HG03025 (cell line): ENCODE data around the gene ZNF598.

ENCODE experiments used
- ATAC-seq: cut with Tn5 transposase; IDR thresholded peaks from one replicate; pipeline ENCODE4 v1.9.1; 2021; ENCODE audit warnings: mild to moderate bottlenecking, moderate library complexity; ENCODE audit not compliant: unreplicated experiment, low FRiP score

The ZNF598 gene

DNA sequence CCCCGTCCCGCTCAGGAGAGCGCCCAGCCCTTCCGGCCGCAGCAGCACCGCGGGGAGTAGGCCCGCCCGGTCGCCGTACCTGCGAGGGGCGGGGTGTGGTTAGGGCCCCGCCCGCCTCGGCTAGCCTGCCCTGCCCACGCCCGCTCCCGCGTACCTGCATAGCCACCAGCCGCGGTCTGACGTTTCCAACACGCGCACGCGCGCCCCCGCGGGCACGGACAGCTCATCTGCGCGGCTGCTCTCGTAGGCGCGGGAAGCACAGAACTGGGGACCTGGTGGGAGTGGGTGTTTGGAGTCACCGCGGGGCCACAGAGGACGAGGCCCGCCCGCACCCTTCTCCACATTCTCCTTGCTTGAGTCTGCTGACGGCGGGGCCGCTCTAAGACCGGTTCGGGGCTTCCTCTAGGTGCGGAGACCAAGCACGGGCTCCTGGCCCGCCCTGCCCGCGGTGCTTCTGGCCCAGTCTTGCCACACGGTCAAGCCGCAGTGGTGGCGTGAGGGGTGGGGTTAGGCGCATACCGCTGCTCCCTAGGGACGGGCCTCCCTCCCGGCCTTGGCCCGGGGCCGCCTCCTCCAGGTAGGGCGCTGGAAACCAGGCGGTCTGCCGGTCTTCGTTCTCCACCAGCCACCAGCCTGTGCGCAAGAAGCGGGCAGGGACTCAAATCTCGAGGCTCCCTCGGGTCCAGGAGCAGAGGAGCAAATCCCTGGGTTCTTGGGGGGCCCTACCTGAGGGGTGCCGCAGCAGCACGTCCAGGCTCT is 30.2 kb downstream of the ZNF598 start:
- ATAC-seq: no peak

DNA sequence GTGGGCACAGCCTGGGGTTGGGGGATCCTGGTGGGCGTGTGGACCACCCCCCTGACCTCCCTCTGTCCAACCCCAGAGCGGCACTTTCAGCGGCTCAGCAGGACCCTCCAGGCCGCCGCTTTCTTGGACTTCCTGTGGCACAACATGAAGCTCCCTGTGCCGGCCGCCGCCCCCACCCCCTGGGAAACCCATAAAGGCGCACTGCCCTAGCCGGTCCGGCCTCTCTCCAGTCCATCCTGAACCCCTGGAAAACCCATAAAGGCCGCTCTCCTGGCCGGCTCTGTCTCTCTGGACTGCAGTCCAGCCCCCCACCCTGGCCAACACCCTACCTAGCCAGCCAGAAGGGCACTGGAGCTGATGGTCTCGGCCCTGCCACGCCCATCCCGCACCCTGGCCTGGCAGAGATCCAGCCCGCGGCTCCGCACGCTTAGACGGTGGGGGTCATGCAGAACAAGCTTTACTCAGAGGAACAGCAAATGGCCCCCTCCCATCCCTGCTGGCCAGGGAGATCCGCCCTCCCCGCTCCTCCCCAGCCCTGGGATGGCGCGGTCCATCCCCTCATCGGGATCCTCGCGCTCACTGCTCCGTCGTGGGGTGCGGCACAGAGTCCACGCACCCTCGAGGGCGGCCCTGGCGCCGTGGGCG is 31.0 kb downstream of the ZNF598 start:
- no peak for ATAC-seq

DNA sequence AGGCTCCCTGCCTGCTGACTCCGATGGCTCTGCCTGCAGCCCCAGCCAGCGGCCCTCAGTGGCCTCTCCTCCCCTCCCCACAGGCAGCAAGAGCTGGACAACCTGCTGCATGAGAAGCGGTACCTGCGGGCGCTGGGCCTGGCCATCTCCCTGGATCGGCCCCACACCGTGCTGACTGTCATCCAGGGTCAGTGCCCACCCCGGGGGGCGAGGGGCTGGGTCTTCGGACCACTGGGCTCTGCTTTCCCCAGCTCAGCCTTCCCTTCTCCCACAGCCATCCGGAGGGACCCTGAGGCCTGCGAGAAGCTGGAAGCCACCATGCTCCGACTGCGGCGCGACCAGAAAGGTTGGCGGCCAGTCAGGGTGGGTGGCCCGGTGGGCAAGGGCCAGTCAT is 31.7 kb downstream of the ZNF598 start:
- ATAC-seq: no peak

DNA sequence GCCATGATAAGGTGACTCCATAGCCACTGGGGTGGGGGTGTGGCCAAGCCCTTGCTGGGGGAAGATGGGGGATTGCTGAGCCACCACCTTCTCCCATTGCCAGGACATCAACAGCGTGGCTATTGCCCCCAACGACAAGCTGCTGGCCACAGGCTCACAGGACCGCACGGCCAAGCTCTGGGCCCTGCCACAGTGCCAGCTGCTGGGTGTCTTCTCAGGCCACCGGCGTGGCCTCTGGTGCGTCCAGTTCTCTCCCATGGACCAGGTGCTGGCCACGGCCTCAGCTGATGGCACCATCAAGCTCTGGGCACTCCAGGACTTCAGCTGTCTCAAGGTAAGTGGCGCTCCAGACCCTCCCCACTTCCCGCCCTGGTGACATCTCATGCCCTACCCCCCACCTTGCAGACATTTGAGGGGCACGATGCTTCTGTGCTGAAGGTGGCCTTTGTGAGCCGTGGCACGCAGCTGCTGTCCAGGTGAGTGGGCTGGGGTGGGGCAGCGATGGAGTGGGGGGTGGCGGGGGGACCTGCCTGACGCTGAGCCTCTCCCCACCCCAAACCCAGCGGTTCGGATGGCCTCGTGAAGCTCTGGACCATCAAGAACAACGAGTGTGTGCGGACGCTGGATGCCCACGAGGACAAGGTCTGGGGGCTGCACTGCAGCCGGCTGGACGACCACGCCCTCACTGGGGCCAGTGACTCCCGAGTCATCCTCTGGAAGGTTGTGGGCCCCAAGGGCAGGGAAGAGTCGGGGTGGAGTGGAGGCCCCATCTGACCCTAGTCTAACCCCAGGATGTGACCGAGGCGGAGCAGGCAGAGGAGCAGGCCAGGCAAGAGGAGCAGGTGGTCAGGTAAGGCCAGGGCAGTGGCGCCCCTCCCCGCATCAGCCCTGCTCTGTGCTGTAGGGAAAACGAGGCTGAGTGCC is 32.4 kb downstream of the ZNF598 start:
- no peak for ATAC-seq

DNA sequence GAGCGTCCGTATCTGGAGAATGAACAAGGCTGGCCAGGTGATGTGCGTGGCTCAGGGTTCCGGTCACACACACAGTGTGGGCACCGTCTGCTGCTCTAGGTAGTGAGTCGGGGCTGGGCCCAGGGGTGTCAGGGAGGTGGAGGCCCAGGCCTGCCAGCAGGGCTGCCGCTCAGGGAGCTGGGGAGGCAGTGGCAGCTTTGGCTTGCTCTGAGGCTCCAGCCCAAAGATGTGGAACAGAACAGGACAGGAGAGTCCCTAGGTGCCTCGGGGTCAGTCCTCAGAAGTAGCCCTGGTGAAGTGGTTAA is 33.5 kb downstream of the ZNF598 start:
- ATAC-seq: no peak

DNA sequence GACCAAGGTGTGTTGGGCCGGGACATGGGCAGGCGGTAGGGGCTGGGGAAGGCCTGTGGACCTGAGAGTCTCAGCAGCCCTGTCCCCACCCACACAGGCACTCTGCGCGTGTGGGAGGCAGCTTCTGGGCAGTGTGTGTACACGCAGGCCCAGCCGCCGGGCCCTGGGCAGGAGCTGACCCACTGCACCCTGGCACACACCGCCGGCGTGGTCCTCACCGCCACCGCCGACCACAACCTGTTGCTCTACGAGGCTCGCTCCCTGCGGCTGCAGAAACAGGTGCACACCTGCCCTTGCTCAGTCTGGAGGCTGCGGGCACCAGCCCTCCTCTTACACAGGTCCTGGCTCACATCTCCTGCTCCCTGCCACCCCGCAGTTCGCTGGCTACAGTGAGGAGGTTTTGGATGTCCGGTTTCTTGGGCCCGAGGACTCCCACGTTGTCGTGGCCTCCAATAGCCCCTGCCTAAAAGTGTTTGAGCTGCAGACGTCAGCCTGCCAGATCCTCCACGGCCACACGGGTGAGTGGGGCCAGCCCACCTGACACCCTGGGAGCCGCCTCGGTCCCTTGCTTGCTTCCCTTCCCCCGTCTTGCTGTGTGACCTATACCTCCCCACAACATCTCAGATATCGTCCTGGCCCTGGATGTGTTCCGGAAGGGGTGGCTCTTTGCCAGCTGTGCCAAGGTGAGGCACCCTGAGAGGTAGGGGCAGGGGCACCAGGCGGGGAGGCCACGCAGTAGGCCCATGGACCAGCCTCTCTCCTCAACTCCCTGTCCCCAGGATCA is 34.0 kb downstream of the ZNF598 start:
- no peak for ATAC-seq

DNA sequence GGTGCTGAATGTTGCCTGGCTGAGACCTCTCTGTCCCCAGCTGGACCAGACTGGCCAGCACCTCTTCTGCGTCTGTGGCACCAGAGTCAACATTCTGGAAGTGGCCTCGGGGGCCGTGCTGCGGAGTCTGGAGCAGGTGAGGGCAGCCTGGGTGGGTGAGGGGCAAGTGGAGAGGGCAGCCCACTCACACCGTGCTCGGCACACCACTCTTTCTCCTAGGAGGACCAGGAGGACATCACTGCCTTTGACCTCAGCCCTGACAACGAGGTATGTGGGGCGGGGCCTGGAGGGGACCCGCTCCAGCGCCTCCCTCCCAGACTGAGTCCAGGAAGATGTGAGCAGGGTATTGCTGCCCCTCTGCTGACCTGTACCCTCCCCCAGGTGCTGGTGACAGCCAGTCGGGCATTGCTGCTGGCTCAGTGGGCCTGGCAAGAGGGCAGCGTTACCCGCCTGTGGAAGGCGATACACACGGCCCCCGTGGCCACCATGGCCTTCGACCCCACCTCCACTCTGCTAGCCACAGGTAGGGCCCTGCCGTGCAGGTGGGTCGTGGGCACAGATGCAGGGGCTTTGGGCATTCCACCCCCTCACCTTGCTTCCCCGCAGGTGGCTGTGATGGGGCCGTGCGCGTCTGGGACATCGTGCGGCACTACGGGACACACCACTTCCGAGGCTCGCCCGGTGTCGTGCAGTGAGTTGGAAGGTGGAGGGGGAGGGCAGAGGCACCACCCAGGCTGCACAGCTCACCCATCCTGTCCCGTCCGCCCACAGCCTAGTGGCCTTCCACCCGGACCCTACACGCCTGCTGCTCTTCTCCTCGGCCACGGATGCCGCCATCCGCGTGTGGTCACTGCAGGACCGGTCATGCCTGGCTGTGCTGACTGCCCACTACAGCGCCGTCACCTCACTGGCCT is 35.2 kb downstream of the ZNF598 start:
- ATAC-seq: no peak

DNA sequence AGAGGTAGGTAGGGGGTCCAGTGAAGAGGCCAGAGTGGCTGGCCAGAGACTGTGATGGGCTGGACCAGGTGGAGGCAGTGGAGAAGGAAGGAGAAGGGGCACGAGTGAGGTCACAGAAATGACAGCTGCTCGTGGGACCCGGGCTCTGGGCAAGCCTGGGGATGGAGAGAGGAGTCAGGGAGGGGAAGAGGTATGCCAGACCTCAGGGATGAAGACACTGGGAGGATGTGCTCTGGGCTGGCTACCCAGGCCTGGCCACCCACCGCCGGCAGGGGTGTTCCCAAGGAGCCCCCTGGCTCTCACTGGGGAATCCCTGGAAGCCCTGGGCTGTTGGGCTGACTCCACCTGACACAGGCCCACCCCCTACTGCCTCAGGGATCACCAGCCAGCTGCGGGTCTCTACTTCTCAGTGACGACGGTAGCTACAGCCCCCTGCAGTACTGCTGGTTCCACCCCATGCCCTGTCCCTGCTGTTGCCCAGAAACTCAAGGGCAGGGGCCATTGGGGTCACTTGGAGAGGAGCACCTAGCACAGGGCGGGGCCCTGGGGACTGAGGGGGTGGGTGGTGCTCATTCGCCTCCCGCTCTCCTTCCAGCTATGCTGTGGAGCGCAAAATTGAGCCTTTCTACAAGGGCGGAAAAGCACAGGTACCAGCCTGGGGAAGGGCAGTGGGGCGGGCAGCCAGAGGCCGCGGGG is 36.0 kb downstream of the ZNF598 start:
- no peak for ATAC-seq

DNA sequence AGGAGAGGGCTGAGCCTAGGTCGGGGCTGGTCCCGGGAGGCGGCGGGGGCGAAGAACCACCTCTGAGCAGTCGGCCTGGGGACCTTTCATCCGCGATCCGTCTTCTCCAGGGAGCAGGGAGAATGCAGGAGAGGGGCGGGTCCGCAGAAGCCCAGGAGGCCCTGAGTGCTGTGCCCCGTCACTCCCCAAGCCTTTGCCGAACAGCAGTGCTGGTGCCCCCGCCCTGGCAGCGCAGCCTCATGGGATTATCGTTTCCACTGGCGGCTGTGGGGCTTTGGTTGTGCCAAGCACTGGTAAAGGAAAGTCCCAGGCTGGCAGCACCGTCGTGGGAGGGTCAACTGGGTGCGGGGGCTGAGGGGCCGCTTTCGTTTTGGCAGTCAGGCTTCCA is 37.1 kb downstream of the ZNF598 start:
- no peak for ATAC-seq

DNA sequence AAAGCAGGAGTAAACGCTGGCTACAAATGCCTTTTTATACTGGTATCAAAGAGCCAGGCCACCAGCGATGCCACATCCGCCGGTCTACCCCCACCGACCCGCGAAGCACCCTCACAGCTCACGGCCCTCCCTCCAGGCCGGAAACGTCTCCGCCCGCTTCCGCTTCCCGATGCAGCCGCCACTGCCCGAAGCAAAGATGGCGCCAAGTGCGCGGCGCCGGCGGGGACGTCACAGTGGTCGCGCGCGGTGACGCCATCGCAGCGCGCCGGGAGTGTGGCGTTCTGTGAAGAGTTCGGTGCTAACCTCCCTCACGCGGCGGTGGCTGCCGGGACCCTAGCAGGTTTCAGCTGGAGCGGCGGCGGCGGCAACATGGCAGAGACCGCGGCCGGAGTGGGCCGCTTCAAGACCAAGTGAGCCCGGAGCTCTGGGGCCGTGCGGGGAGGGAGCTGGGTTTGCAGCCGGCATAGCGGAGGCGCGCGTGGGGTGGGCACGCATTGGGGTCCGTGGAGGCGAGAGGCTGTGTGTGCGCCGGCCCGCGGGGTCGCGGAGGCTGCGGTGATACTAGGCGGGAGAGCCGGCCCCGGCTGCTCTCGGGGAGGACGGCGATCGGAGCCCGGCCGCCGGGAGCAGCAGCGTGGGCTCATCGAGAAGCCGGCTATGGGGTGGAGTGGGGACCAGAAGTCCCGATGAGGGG is 37.7 kb downstream of the ZNF598 start, which contains the start of gene TBL3:
Gene TBL3 (plus strand): TSS at position 258 of the 694 bp plus-strand sequence. CDS start 112 bp downstream, at position 370.
- peak; percentile 58 for ATAC-seq

DNA sequence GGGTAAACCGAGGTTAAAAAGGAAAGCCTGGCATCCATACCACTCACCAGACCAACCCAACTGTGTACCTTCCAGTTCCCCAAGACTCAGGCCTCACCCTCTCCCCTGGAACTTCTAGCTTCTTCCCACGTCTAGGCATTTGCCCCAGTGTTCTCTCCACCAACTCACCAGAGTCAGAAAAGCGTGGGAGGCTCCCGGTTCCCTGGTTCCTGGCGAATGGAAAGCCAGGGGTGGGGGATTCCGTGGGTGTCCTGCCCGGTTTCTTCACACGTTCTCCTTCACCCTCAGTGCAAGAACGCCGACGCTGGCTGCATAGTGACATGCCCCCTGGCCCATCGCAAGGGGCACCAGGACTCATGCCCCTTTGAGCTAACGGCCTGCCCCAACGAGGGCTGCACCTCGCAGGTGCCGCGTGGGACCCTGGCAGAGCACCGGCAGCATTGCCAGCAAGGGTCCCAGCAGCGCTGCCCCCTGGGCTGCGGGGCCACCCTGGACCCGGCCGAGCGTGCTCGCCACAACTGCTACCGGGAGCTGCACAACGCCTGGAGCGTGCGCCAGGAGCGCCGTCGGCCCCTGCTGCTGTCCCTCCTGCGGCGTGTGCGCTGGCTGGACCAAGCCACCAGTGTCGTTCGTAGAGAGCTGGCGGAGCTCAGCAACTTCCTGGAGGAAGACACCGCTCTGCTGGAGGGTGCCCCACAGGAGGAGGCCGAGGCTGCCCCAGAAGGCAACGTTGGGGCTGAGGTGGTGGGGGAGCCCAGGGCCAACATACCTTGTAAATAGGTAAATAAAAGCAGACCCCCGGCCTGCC is 41.3 kb downstream of the ZNF598 start:
- no peak for ATAC-seq

DNA sequence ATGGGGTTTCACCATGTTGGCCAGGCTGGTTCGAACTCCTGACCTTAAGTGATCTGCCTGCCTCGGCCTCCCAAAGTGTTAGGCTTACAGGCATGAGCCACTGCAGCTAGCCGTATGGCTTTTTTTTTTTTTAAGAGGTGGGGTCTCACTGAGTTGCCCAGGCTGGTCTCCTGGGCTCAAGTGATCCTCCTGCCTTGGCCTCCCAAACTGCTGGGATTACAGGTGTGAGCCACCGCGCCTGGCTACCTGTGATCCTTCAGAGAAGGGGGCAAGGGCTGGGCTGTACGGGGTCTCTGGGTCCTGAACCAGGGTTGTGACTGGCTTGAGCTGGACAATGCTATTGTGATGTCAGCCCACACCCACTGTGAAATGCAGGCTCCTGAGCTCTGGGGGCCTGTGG is 43.2 kb downstream of the ZNF598 start, which contains the start of gene RNF151:
Gene RNF151 (plus strand): TSS at position 397 of the 400 bp plus-strand sequence. CDS start 26 bp downstream, outside the sequence.
- ATAC-seq: no peak

DNA sequence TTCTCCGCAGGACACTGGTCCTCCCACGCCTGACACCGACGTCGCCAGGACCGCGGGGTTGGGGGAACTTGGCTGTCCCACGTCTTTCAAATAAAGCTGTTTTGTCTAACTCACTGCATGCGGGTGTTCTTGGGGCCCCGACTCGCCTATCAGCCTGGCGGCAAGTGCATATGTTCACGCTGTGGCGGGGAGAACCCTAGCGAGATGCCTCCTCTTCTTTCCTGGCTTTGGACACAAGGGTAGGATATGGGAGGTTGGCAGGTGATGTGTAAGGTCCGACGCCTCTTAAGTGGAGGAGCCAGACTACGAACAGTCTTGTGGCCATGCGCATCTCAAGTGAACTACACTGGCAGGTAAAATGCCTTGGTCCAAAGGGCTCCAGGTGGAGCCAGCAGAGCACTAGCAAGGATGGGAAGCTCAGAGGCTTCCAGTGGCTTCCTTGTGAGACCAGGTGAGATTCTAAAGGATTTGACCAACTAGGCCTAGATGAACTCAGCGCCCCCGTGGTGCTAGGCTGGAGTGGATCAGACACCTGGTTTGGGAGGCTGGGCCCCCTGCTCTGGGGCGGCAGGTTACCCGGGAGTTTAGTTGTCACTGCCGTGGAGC is 44.1 kb downstream of the ZNF598 start:
- no peak for ATAC-seq

DNA sequence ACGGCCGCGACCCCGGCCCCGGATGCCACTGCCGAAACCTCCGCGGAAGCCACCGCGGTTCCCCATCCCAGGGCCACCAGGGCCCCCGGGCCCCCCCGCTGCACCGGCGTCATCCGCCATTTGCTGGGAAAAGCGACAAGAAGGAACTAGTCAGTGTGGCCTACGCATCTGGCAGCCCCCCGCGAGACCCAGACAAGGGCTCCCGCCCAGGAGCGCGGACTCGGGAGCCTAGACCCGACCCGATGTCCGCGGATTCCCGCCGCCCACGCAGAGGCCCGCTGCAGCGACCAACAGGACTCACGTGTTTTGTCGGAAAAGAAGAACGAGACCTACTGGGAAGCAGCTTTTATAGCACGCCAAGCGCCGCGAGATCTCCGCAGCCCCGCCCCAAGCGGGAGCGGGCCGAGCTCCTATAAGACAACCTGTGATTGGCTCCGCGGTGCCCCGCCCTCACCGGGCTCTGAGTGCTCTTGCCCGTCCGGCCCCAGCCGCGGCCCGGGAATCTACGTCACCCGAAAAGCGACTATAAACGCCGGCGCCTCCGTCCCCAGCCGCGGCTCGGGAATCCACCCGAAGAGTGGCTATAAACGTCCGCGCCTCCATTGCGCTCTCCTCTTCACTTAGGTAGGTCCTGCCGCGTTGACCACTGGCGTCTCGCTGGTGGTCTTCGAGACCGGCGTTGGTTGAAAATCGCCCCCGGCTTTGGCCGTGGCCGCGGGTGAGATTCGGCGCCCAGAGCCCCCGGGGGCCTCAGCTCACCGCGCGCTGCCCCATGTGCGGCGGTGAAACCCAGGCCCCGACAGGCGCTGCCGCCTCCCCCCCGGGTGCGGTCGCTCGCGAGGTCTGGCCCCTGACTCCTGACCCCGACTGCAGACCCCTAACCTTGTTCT is 44.9 kb downstream of the ZNF598 start, which contains the start of gene RPS2:
Gene RPS2 (minus strand): TSS at position 321 of the 890 bp plus-strand sequence. CDS start 201 bp downstream, at position 120.
- ATAC-seq: peak; percentile 67

DNA sequence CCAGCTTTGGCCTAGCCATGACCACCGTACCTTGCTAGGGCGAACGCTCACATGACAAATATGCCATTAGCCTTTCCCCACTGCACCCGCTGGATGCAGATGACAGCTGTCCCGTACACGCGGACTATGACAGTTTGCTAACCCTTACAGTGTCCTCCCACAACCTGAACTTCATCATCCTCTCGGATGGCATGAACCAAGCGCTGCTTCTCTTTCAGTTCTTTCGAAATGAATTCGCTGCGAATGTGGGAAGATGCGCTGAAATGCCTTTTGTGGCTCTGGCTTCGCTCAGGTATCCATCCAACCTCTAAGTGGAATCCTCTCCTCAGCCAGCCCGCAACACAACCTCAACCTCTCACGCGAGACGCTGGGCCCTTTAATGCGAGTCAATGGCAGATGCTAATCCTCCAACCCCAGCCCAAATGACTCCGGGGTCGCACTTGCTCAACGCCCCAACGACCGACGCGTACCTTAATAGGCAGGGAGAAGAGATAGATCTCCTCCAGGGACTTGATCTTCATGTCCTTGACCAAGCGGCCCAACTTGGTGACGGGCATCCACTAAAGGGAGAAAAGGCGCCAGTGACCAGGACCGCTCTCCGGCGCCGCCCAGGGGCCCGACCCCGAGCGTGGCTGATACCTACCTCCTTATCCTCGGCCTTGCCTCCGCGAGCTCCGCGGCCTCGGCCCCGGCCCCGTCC is 45.7 kb downstream of the ZNF598 start:
- no peak for ATAC-seq
